Bronchial epithelial cell (primary cell): ENCODE measurements around the gene DDAH1. TPM values are rescaled to one million over a fixed set of nuclear protein-coding genes. Genes with fewer than 3 reads are reported as not detected.

Source experiments
- DNase-seq: peaks from one replicate; pipeline ENCODE4 v3.0.0-alpha.2; 2010; ENCODE audit warnings: low read depth
- FAIRE-seq: peaks from 2 replicates; lab custom pipeline; 2011; peaks lifted over from hg19 to GRCh38; lab: Jason Lieb, UNC
- H3K27me3 ChIP-seq: 2 replicates; pipeline ENCODE4 v1.5.1; 2011; ENCODE audit warnings: low read length; ENCODE audit not compliant: control insufficient read depth, insufficient read depth
- H3K36me3 ChIP-seq: 2 replicates; pipeline ENCODE4 v1.5.1; 2011; ENCODE audit warnings: low read length; ENCODE audit not compliant: control insufficient read depth, insufficient read depth
- H3K4me3 ChIP-seq: 2 replicates; pipeline ENCODE4 v1.5.1; 2011; ENCODE audit warnings: mild to moderate bottlenecking, low read depth, low read length, control low read depth
- CTCF ChIP-seq: IDR thresholded peaks from 2 replicates; pipeline ENCODE4 v1.5.1; 2011; ENCODE audit warnings: mild to moderate bottlenecking, moderate library complexity, low read length, control low read depth, inconsistent platforms; ENCODE audit not compliant: insufficient read depth, severe bottlenecking
- total RNA-seq: library from RNA; depleted of rRNA; stranded (reverse); fragments of >200 nt; gene quantifications from 2 replicates; pipeline ENCODE4 v1.2.1, GENCODE V29; 2014

DDAH1 gene
- total RNA-seq, 1 donor from 2014 or later = 1.6 TPM

- TF ChIP-seq CTCF = no peak
- Histone ChIP-seq H3K4me3 (no peak overlapping the region), H3K36me3 (no peaks in the 10 kb centered on the region), H3K27me3 (no peaks in the 10 kb centered on the region)
- no peak for DNase-seq
- FAIRE-seq = no peak
Observed at GRCh38 chr1:85407746-85408377, 57.1 kb downstream of the DDAH1 start.

DNA sequence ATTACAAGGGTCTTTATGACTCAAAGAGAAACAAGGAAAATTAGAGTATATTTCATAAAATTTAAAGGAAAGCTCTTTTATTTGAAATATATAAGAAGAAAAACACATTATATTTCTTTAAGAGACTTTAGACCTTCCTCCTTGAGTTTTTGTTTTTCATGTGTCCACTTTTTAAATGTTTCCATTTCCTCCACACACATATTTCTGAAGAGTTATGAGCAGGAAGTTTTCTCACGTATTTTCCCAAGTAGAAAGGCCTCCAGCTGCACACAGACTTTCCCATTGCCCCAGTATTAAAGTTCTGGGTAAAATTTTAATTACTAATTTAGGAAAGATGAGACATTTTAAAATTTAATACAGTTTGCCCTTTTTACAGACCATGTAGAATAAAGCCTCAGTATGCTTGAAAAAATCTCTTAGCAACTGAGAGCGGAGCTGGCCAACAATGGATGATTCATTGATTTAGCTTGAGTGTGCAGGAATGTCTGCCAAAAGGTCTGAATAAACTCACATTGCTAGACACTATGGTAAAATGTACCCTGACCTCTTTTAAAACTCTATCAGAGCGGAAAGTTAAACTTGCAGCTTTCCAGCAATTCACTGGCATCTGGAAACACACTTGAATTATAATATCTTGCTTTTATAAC lies 57.9 kb downstream of the DDAH1 start:
- Histone ChIP-seq H3K27me3 (no peaks in the 10 kb centered on the region), H3K4me3 (no peak overlapping the region), H3K36me3 (no peaks in the 10 kb centered on the region)
- peak; percentile 86 for DNase-seq
- no peak for TF ChIP-seq CTCF
- FAIRE-seq = peak; percentile 7

- DNase-seq (no peak), FAIRE-seq (no peak)
- Histone ChIP-seq H3K36me3 (no peaks in the 10 kb centered on the region), H3K27me3 (no peaks in the 10 kb centered on the region), H3K4me3 (no peak overlapping the region)
- TF ChIP-seq CTCF = no peak
Observed at GRCh38 chr1:85406081-85406480, 58.9 kb downstream of the DDAH1 start.

GRCh38 chr1:85404408-85404807 lies 60.6 kb downstream of the DDAH1 start:
- Histone ChIP-seq H3K36me3 (no peaks in the 10 kb centered on the region), H3K27me3 (no peaks in the 10 kb centered on the region), H3K4me3 (no peak overlapping the region)
- DNase-seq (no peak), FAIRE-seq (no peak)
- TF ChIP-seq CTCF = no peak

GRCh38 chr1:85398391-85399064 lies 66.4 kb downstream of the DDAH1 start:
- peak; percentile 68 for DNase-seq
- FAIRE-seq = peak; percentile 66
- Histone ChIP-seq H3K36me3 (no peaks in the 10 kb centered on the region), H3K4me3 (no peak overlapping the region), H3K27me3 (no peaks in the 10 kb centered on the region)
- peak; percentile 31 for TF ChIP-seq CTCF
